ENCODE data around the gene GRIK2. TPM values are rescaled to one million over a fixed set of nuclear protein-coding genes. Genes with fewer than 3 reads are reported as not detected.

Gene GRIK2
- total RNA-seq, 1 experiment from 2014 or later = 0.55 TPM

- BruUV-seq (replicated peaks) = no TSS peak
- no peaks in the 10 kb centered on the region for H3K9me2 ChIP-seq (replicated peaks; ENCODE audit: low read length)
- no peaks in the 10 kb centered on the region for H3K36me3 ChIP-seq (ENCODE audit: low read depth, low read length)
- POLR2A ChIA-PET (ENCODE audit: unreplicated experiment) = no interaction called here
- no peak for TF ChIP-seq EZH2 (IDR thresholded peaks at IDR 0.05; ENCODE audit: low read length, unreplicated experiment)
- H2AFZ ChIP-seq (ENCODE audit: low read length) = no peak overlapping the region
- no peaks in the 10 kb centered on the region for H3F3A ChIP-seq (ENCODE audit: low read length, unreplicated experiment)
- no peaks in the 10 kb centered on the region for H3K4me1 ChIP-seq (ENCODE audit: insufficient read depth, low read length)
- H4K20me1 ChIP-seq (ENCODE audit: low read length) = no peaks in the 10 kb centered on the region
- DNase-seq (no peak), ATAC-seq (no peak)
- H3K27ac ChIP-seq (ENCODE audit: low read length) = no peak overlapping the region
- H3K4me3 ChIP-seq (ENCODE audit: low read length) = no peak overlapping the region
- intact Hi-C loops (cut with micrococcal nuclease) = no loop called here
- no peak overlapping the region for H3K4me2 ChIP-seq (ENCODE audit: low read length)
- H3K27me3 ChIP-seq (ENCODE audit: low read length) = no peaks in the 10 kb centered on the region
- no peak overlapping the region for H3K9ac ChIP-seq (ENCODE audit: low read length)
- H3K9me3 ChIP-seq (ENCODE audit: low read length) = no peaks in the 10 kb centered on the region
- CTCF ChIA-PET = no interaction called here
- H3K79me2 ChIP-seq (ENCODE audit: low read length) = no peaks in the 10 kb centered on the region
Observed at GRCh38 chr6:101422251-101422650, 28.7 kb downstream of the GRIK2 start.

- H3K79me2 ChIP-seq (ENCODE audit: low read length) = no peaks in the 10 kb centered on the region
- H3K27me3 ChIP-seq (ENCODE audit: low read length) = no peaks in the 10 kb centered on the region
- TF ChIP-seq EZH2 (IDR thresholded peaks at IDR 0.05; ENCODE audit: low read length, unreplicated experiment) (no peak), CTCF (conservative IDR thresholded peaks at IDR 0.05; ENCODE audit: low read depth, low read length) (no peak), EZH2phosphoT487 (IDR thresholded peaks at IDR 0.05; ENCODE audit: borderline replicate concordance, low read length) (no peak)
- BruUV-seq (replicated peaks) = no TSS peak
- ATAC-seq = no peak
- H3K9ac ChIP-seq (ENCODE audit: low read length) = no peak overlapping the region
- POLR2A ChIA-PET (ENCODE audit: unreplicated experiment) = no interaction called here
- no peaks in the 10 kb centered on the region for H3K9me2 ChIP-seq (replicated peaks; ENCODE audit: low read length)
- no peaks in the 10 kb centered on the region for H3F3A ChIP-seq (ENCODE audit: low read length, unreplicated experiment)
- no peak overlapping the region for H3K27ac ChIP-seq (ENCODE audit: low read length)
- no peaks in the 10 kb centered on the region for H4K20me1 ChIP-seq (ENCODE audit: low read length)
- H3K4me2 ChIP-seq (ENCODE audit: low read length) = no peak overlapping the region
- no peaks in the 10 kb centered on the region for H3K4me1 ChIP-seq (ENCODE audit: insufficient read depth, low read length)
- H3K4me3 ChIP-seq (ENCODE audit: low read length) = no peak overlapping the region
- H2AFZ ChIP-seq (ENCODE audit: low read length) = no peak overlapping the region
- H3K36me3 ChIP-seq (ENCODE audit: low read depth, low read length) = no peaks in the 10 kb centered on the region
- no peaks in the 10 kb centered on the region for H3K9me3 ChIP-seq (ENCODE audit: low read length)
- intact Hi-C loops (cut with micrococcal nuclease) = no loop called here
- CTCF ChIA-PET = no interaction called here
- no peak for DNase-seq
Observed at GRCh38 chr6:101422811-101423210, 29.3 kb downstream of the GRIK2 start.

- Histone ChIP-seq H3F3A (ENCODE audit: low read length, unreplicated experiment) (no peaks in the 10 kb centered on the region), H3K9me3 (ENCODE audit: low read length) (no peaks in the 10 kb centered on the region), H3K4me3 (ENCODE audit: low read length) (no peak overlapping the region), H3K4me1 (ENCODE audit: insufficient read depth, low read length) (no peaks in the 10 kb centered on the region), H3K27ac (ENCODE audit: low read length) (no peak overlapping the region), H4K20me1 (ENCODE audit: low read length) (no peaks in the 10 kb centered on the region), H3K4me2 (ENCODE audit: low read length) (no peak overlapping the region), H3K36me3 (ENCODE audit: low read depth, low read length) (no peaks in the 10 kb centered on the region), H3K27me3 (ENCODE audit: low read length) (no peaks in the 10 kb centered on the region), H3K9me2 (replicated peaks; ENCODE audit: low read length) (no peaks in the 10 kb centered on the region), H3K9ac (ENCODE audit: low read length) (no peak overlapping the region), H2AFZ (ENCODE audit: low read length) (no peak overlapping the region), H3K79me2 (ENCODE audit: low read length) (no peaks in the 10 kb centered on the region)
- ChIA-PET CTCF (no interaction called here), POLR2A (ENCODE audit: unreplicated experiment) (no interaction called here)
- no peak for DNase-seq
- intact Hi-C loops (cut with micrococcal nuclease) = no loop called here
- no peak for ATAC-seq
- TF ChIP-seq EZH2 (IDR thresholded peaks at IDR 0.05; ENCODE audit: low read length, unreplicated experiment) (no peak), EZH2phosphoT487 (IDR thresholded peaks at IDR 0.05; ENCODE audit: borderline replicate concordance, low read length) (no peak), CTCF (conservative IDR thresholded peaks at IDR 0.05; ENCODE audit: low read depth, low read length) (no peak)
- no TSS peak for BruUV-seq (replicated peaks)
Observed at GRCh38 chr6:101429270-101429669, 35.8 kb downstream of the GRIK2 start.
